M059J (cell line): ENCODE measurements around the gene SLC19A2. TPM values are rescaled to one million over a fixed set of nuclear protein-coding genes. Genes with fewer than 3 reads are reported as not detected.

Experiments used
- DNase-seq: peaks from one replicate; pipeline ENCODE4 v3.0.0-alpha.2; 2012; ENCODE audit warnings: low read depth
- total RNA-seq: library from RNA; depleted of rRNA; stranded (reverse); fragments of >200 nt; shearing (Covaris generic); gene quantifications from 2 replicates; pipeline ENCODE4 v1.2.3, GENCODE V29; 2014

The SLC19A2 gene
- total RNA-seq, 1 experiment from 2014 or later, result 10.4 TPM

- DNase-seq, result no peak
Observed at GRCh38 chr1:169475806-169476387, 9.8 kb downstream of the SLC19A2 start.

GRCh38 chr1:169474302-169474995, 11.3 kb downstream of the SLC19A2 start:
- DNase-seq, result no peak

GRCh38 chr1:169473347-169473746, 12.4 kb downstream of the SLC19A2 start:
- peak; percentile 36 for DNase-seq

- peak; percentile 65 for DNase-seq
Observed at GRCh38 chr1:169472738-169473137, 13.0 kb downstream of the SLC19A2 start.

GRCh38 chr1:169468982-169469381, 16.8 kb downstream of the SLC19A2 start:
- DNase-seq, result peak; percentile 51

- peak; percentile 52 for DNase-seq
Observed at GRCh38 chr1:169466259-169467230, 19.2 kb downstream of the SLC19A2 start.

GRCh38 chr1:169465281-169465680, 20.5 kb downstream of the SLC19A2 start:
- DNase-seq, result no peak

- no peak for DNase-seq
Observed at GRCh38 chr1:169462385-169462784, 23.4 kb downstream of the SLC19A2 start.

- DNase-seq, result no peak
Observed at GRCh38 chr1:169461390-169462000, 24.2 kb downstream of the SLC19A2 start.

- DNase-seq, result no peak
Observed at GRCh38 chr1:169460191-169460833, 25.4 kb downstream of the SLC19A2 start.

- DNase-seq, result no peak
Observed at GRCh38 chr1:169457443-169457842, 28.3 kb downstream of the SLC19A2 start.

GRCh38 chr1:169456029-169456428, 29.7 kb downstream of the SLC19A2 start:
- peak; percentile 16 for DNase-seq

- DNase-seq, result no peak
Observed at GRCh38 chr1:169452921-169453320, 32.8 kb downstream of the SLC19A2 start.

GRCh38 chr1:169451218-169451824, 34.4 kb downstream of the SLC19A2 start:
- no peak for DNase-seq

GRCh38 chr1:169443923-169444322, 41.8 kb downstream of the SLC19A2 start:
- DNase-seq, result no peak

- peak; percentile 60 for DNase-seq
Observed at GRCh38 chr1:169427081-169427641, 58.6 kb downstream of the SLC19A2 start, which contains the start of gene CCDC181. CCDC181 (minus strand) TSS chr1:169427474; CDS start chr1:169424927, 2,547 bp downstream.

GRCh38 chr1:169426174-169426705, 59.5 kb downstream of the SLC19A2 start:
- DNase-seq, result no peak

- no peak for DNase-seq
Observed at GRCh38 chr1:169421309-169421708, 64.4 kb downstream of the SLC19A2 start.

GRCh38 chr1:169414952-169415351, 70.8 kb downstream of the SLC19A2 start:
- DNase-seq, result no peak
